ENCODE results near the gene RNU6-9.

RNU6-9 gene

GRCh38 chr19:899336-900042, 6.2 kb downstream of the RNU6-9 start:
- H3K4me1 ChIP-seq (ENCODE audit: control insufficient read depth in 1 of 2, insufficient read depth in 2 of 2, low read length in 2 of 2): no peaks in the 10 kb centered on the region
- H3K9me3 ChIP-seq (ENCODE audit: control insufficient read depth in 1 of 2, low read length in 2 of 2): no peaks in the 10 kb centered on the region
- peaks cover 3 to 23% of the 10 kb centered on the region in 2 donors for H3K36me3 ChIP-seq (ENCODE audit: control insufficient read depth in 1 of 2, insufficient read depth in 2 of 2, low read length in 2 of 2)
- no peak overlapping the region for H3K4me3 ChIP-seq (ENCODE audit: low read depth in 1 of 2, low read length in 2 of 2)
- H3K27ac ChIP-seq (ENCODE audit: low read depth, low read length): no peak overlapping the region
- no peaks in the 10 kb centered on the region for H3K27me3 ChIP-seq (ENCODE audit: control insufficient read depth in 1 of 2, insufficient read depth in 2 of 2, low read length in 2 of 2)
- no peak overlapping the region for H3K9ac ChIP-seq (ENCODE audit: low read depth in 1 of 2, low read length in 2 of 2)

DNA sequence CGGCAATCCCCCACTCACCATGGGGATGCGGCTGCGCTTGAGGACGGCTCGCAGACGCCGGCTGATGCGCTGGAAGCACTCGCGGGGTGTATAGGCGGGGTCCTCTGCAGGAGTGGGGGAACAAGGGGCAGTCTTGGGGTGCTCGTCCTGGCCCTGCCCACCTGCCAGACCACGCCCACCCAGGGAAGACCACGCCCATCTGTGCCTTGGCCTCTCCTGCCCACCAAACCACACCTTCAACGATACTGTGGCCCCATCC, 6.7 kb downstream of the RNU6-9 start:
- Histone ChIP-seq H3K27me3 (ENCODE audit: control insufficient read depth in 1 of 2, insufficient read depth in 2 of 2, low read length in 2 of 2) (no peaks in the 10 kb centered on the region), H3K4me3 (ENCODE audit: low read depth in 1 of 2, low read length in 2 of 2) (no peak overlapping the region), H3K36me3 (ENCODE audit: control insufficient read depth in 1 of 2, insufficient read depth in 2 of 2, low read length in 2 of 2) (peaks cover 3 to 23% of the 10 kb centered on the region in 2 donors), H3K9ac (ENCODE audit: low read depth in 1 of 2, low read length in 2 of 2) (no peak overlapping the region), H3K9me3 (ENCODE audit: control insufficient read depth in 1 of 2, low read length in 2 of 2) (no peaks in the 10 kb centered on the region), H3K27ac (ENCODE audit: low read depth, low read length) (no peak overlapping the region), H3K4me1 (ENCODE audit: control insufficient read depth in 1 of 2, insufficient read depth in 2 of 2, low read length in 2 of 2) (no peaks in the 10 kb centered on the region)

DNA sequence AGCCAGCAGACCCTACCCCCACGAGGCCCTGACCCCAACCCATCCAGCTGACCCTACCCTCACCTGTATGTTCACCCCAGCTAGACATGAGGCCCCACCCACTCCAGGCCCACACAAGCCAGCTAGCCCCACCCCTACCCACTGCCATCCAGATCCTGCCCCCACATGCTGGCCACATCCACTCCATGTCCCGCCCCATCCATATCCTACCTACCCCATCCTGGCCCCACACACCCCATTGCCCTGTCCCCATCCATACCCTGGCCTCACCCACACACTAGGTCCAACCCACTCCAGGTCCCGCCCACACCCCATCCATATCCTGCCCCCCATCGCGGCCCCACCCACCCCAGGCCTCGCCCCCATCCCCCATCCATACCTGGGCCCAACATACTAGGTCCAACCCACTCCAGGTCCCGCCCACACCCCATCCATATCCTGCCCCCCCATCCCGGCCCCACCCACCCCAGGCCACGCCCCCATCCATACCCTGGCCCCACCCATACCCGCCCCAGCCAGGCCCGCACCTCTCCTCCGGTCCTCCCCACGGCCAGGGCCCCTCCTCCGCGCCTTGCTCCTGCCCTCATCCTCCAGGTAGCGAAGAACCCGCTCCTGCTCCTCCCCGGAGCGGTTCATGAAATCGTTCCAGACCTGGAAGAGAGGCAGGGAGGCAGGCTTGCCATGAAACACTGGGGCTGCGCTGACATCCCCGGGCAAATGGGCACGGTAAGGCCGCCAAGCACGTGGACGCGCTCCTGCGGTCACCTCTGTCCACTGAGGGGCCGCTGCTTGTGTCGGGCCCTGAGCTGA, 7.2 kb downstream of the RNU6-9 start:
- Histone ChIP-seq H3K9me3 (ENCODE audit: control insufficient read depth in 1 of 2, low read length in 2 of 2) (no peaks in the 10 kb centered on the region), H3K36me3 (ENCODE audit: control insufficient read depth in 1 of 2, insufficient read depth in 2 of 2, low read length in 2 of 2) (peaks cover 3 to 23% of the 10 kb centered on the region in 2 donors), H3K27me3 (ENCODE audit: control insufficient read depth in 1 of 2, insufficient read depth in 2 of 2, low read length in 2 of 2) (no peaks in the 10 kb centered on the region), H3K27ac (ENCODE audit: low read depth, low read length) (no peak overlapping the region), H3K4me1 (ENCODE audit: control insufficient read depth in 1 of 2, insufficient read depth in 2 of 2, low read length in 2 of 2) (no peaks in the 10 kb centered on the region), H3K4me3 (ENCODE audit: low read depth in 1 of 2, low read length in 2 of 2) (no peak overlapping the region), H3K9ac (ENCODE audit: low read depth in 1 of 2, low read length in 2 of 2) (no peak overlapping the region)

GRCh38 chr19:901216-902092, 8.2 kb downstream of the RNU6-9 start:
- no peaks in the 10 kb centered on the region for H3K4me1 ChIP-seq (ENCODE audit: control insufficient read depth in 1 of 2, insufficient read depth in 2 of 2, low read length in 2 of 2)

GRCh38 chr19:902093-902370, 8.7 kb downstream of the RNU6-9 start:
- Histone ChIP-seq H3K36me3 (ENCODE audit: control insufficient read depth in 1 of 2, insufficient read depth in 2 of 2, low read length in 2 of 2) (peaks cover 3 to 21% of the 10 kb centered on the region in 2 donors), H3K9me3 (ENCODE audit: control insufficient read depth in 1 of 2, low read length in 2 of 2) (no peaks in the 10 kb centered on the region), H3K27me3 (ENCODE audit: control insufficient read depth in 1 of 2, insufficient read depth in 2 of 2, low read length in 2 of 2) (no peaks in the 10 kb centered on the region), H3K27ac (ENCODE audit: low read depth, low read length) (no peak overlapping the region), H3K4me1 (ENCODE audit: control insufficient read depth in 1 of 2, insufficient read depth in 2 of 2, low read length in 2 of 2) (no peaks in the 10 kb centered on the region), H3K9ac (ENCODE audit: low read depth in 1 of 2, low read length in 2 of 2) (no peak overlapping the region), H3K4me3 (ENCODE audit: low read depth in 1 of 2, low read length in 2 of 2) (no peak overlapping the region)

More at GRCh38 chr19:901216-902092, 8.2 kb downstream of the RNU6-9 start:
- Histone ChIP-seq H3K27ac (ENCODE audit: low read depth, low read length) (no peak overlapping the region), H3K9ac (ENCODE audit: low read depth in 1 of 2, low read length in 2 of 2) (no peak overlapping the region), H3K27me3 (ENCODE audit: control insufficient read depth in 1 of 2, insufficient read depth in 2 of 2, low read length in 2 of 2) (no peaks in the 10 kb centered on the region), H3K36me3 (ENCODE audit: control insufficient read depth in 1 of 2, insufficient read depth in 2 of 2, low read length in 2 of 2) (peaks cover 3 to 23% of the 10 kb centered on the region in 2 donors), H3K4me3 (ENCODE audit: low read depth in 1 of 2, low read length in 2 of 2) (no peak overlapping the region), H3K9me3 (ENCODE audit: control insufficient read depth in 1 of 2, low read length in 2 of 2) (no peaks in the 10 kb centered on the region)

DNA sequence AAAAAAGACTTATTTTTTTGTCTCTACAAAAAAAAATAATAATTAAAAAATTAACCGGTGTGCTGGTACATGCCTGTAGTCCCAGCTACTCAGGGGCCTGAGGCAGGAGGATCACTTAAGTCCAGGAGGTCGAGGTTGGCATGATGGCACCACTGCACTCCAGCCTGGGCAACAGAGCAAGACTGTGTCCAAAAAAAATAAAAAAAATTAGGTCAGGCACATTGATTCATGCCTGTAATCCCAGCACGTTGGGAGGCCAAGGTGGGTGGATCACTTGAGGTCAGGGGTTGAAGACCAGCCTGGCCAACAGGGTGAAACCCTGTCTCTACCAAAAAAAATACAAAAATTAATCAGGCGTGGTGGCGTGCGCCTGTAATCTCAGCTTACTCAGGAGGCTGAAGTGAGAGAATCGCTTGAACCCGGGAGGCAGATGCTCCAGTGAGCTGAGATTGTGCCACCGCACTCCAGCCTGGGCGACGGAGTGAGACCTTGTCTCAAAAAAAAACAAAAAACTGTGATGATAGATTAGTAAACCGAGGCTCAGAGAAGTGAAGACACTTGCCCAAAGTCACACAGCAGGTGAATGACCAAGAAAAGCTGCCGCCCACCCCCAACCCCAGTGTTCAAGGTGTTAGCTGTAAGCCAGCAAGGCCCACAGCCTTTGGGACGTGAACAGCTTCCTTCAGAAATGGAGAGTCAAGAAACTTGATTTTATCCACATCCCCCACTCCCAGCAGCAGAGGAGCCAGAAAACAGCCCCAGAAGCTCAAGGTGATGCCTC, 9.4 kb downstream of the RNU6-9 start:
- no peak overlapping the region for H3K4me3 ChIP-seq (ENCODE audit: low read depth in 1 of 2, low read length in 2 of 2)
- no peaks in the 10 kb centered on the region for H3K9me3 ChIP-seq (ENCODE audit: control insufficient read depth in 1 of 2, low read length in 2 of 2)
- H3K4me1 ChIP-seq (ENCODE audit: control insufficient read depth in 1 of 2, insufficient read depth in 2 of 2, low read length in 2 of 2): no peaks in the 10 kb centered on the region
- H3K27me3 ChIP-seq (ENCODE audit: control insufficient read depth in 1 of 2, insufficient read depth in 2 of 2, low read length in 2 of 2): no peaks in the 10 kb centered on the region
- no peak overlapping the region for H3K9ac ChIP-seq (ENCODE audit: low read depth in 1 of 2, low read length in 2 of 2)
- peaks cover 3 to 15% of the 10 kb centered on the region in 2 donors for H3K36me3 ChIP-seq (ENCODE audit: control insufficient read depth in 1 of 2, insufficient read depth in 2 of 2, low read length in 2 of 2)
- no peak overlapping the region for H3K27ac ChIP-seq (ENCODE audit: low read depth, low read length)

GRCh38 chr19:903266-903797, 10.0 kb downstream of the RNU6-9 start:
- Histone ChIP-seq H3K9ac (ENCODE audit: low read depth in 1 of 2, low read length in 2 of 2) (no peak overlapping the region), H3K27me3 (ENCODE audit: control insufficient read depth in 1 of 2, insufficient read depth in 2 of 2, low read length in 2 of 2) (no peaks in the 10 kb centered on the region), H3K27ac (ENCODE audit: low read depth, low read length) (no peak overlapping the region), H3K4me1 (ENCODE audit: control insufficient read depth in 1 of 2, insufficient read depth in 2 of 2, low read length in 2 of 2) (no peaks in the 10 kb centered on the region), H3K9me3 (ENCODE audit: control insufficient read depth in 1 of 2, low read length in 2 of 2) (no peaks in the 10 kb centered on the region), H3K36me3 (ENCODE audit: control insufficient read depth in 1 of 2, insufficient read depth in 2 of 2, low read length in 2 of 2) (peaks cover 3 to 15% of the 10 kb centered on the region in 2 donors), H3K4me3 (ENCODE audit: low read depth in 1 of 2, low read length in 2 of 2) (no peak overlapping the region)

DNA sequence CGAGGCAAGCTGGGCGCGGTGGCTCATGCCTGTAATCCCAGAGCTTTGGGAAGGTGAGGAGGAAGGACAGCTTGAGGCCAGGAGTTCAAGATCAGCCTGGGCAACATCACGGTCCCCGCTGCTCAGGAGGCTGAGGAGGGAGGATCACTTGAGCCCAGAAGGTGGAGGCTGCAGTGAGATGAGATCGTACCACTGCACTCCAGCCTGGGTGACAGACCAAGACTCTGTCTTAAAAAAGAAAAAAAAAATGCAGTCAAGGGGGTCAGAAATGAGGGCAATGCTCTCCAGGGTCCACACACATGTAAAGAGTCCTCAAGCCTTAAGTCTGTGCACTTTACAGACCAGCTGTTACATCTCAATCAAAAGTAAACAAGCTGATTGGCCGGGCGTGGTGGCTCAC, 11.3 kb downstream of the RNU6-9 start:
- Histone ChIP-seq H3K27ac (ENCODE audit: low read depth, low read length) (no peak overlapping the region), H3K27me3 (ENCODE audit: control insufficient read depth in 1 of 2, insufficient read depth in 2 of 2, low read length in 2 of 2) (no peaks in the 10 kb centered on the region)

GRCh38 chr19:906480-906879, 13.2 kb downstream of the RNU6-9 start:
- Histone ChIP-seq H3K27ac (ENCODE audit: low read depth, low read length) (no peak overlapping the region), H3K36me3 (ENCODE audit: control insufficient read depth in 1 of 2, insufficient read depth in 2 of 2, low read length in 2 of 2) (peaks cover under 1 to 3% of the 10 kb centered on the region in 2 donors), H3K4me1 (ENCODE audit: control insufficient read depth in 1 of 2, insufficient read depth in 2 of 2, low read length in 2 of 2) (peaks cover 10 to 13% of the 10 kb centered on the region in 2 donors), H3K9me3 (ENCODE audit: control insufficient read depth in 1 of 2, low read length in 2 of 2) (no peaks in the 10 kb centered on the region), H3K4me3 (ENCODE audit: low read depth in 1 of 2, low read length in 2 of 2) (no peak overlapping the region), H3K27me3 (ENCODE audit: control insufficient read depth in 1 of 2, insufficient read depth in 2 of 2, low read length in 2 of 2) (no peaks in the 10 kb centered on the region), H3K9ac (ENCODE audit: low read depth in 1 of 2, low read length in 2 of 2) (no peak overlapping the region)

More for the DNA sequence above, 11.3 kb downstream of the RNU6-9 start:
- Histone ChIP-seq H3K4me3 (ENCODE audit: low read depth in 1 of 2, low read length in 2 of 2) (no peak overlapping the region), H3K9ac (ENCODE audit: low read depth in 1 of 2, low read length in 2 of 2) (no peak overlapping the region), H3K36me3 (ENCODE audit: control insufficient read depth in 1 of 2, insufficient read depth in 2 of 2, low read length in 2 of 2) (peaks cover 3 to 7% of the 10 kb centered on the region in 2 donors), H3K4me1 (ENCODE audit: control insufficient read depth in 1 of 2, insufficient read depth in 2 of 2, low read length in 2 of 2) (peaks cover 6 to 9% of the 10 kb centered on the region in 2 donors), H3K9me3 (ENCODE audit: control insufficient read depth in 1 of 2, low read length in 2 of 2) (no peaks in the 10 kb centered on the region)
